Gastroesophageal sphincter (tissue), 3 donors: ENCODE data around the gene TSPAN4.

Experiments
- CTCF ChIP-seq, 4 experiments: fragments of 200-600 bp in 2 of 4; fragments of 450-650 bp in 2 of 4; sonication (generic) in 1 of 4; IDR thresholded peaks; one replicate each; pipeline ENCODE4 v1.5.1; 2017 to 2019; ENCODE audit warnings: antibody characterized with exemption in 4 of 4, mild to moderate bottlenecking in 2 of 4, moderate library complexity in 2 of 4
- EP300 ChIP-seq: sonication (generic); formaldehyde crosslinking; IDR thresholded peaks from one replicate; pipeline ENCODE4 v1.6.1; 2017; ENCODE audit warnings: antibody characterized with exemption, mild to moderate bottlenecking

GRCh38 chr11:839875-840617 is 2.6 kb upstream of the TSPAN4 start:
- TF ChIP-seq EP300 (no peak), CTCF (IDR thresholded peaks at IDR 0.05) (no peak)
